HepG2 (cell line): Measurements from ENCODE around the gene PRKN. TPM values are rescaled to one million over a fixed set of nuclear protein-coding genes. Genes with fewer than 3 reads are reported as not detected.

Experiments
- ARNT2 ChIP-seq: sonication (generic); formaldehyde crosslinking; IDR thresholded peaks from 2 replicates; pipeline ENCODE4 v1.8.0; 2022; ENCODE audit warnings: mild to moderate bottlenecking, low read depth, missing genetic modification reagents, moderate library complexity
- HMG20A ChIP-seq: IDR thresholded peaks from 2 replicates; pipeline ENCODE4 v1.6.1; 2016; ENCODE audit warnings: borderline replicate concordance
- POLR2A ChIP-seq, 2 experiments: IDR thresholded peaks; 2 replicates each; pipeline ENCODE4 v1.6.1; 2011; ENCODE audit warnings: low read depth in 2 of 2, low read length in 2 of 2, mild to moderate bottlenecking in 1 of 2, moderate library complexity in 1 of 2; ENCODE audit not compliant: insufficient read depth in 1 of 2
- ZFP37 ChIP-seq: sonication (generic); formaldehyde crosslinking; IDR thresholded peaks from 2 replicates; pipeline ENCODE4 v1.4.0; 2020; ENCODE audit warnings: missing genetic modification reagents, borderline replicate concordance
- ZNF44 ChIP-seq: sonication (generic); formaldehyde crosslinking; IDR thresholded peaks from 2 replicates; pipeline ENCODE4 v1.5.1; 2020; ENCODE audit warnings: mild to moderate bottlenecking, missing genetic modification reagents
- ZNF501 ChIP-seq: sonication (generic); formaldehyde crosslinking; IDR thresholded peaks from 2 replicates; pipeline ENCODE4 v1.5.1; 2020; ENCODE audit warnings: mild to moderate bottlenecking, moderate library complexity, missing genetic modification reagents
- ZNF547 ChIP-seq: sonication (generic); formaldehyde crosslinking; IDR thresholded peaks from 2 replicates; pipeline ENCODE4 v1.5.1; 2020; ENCODE audit warnings: mild to moderate bottlenecking, missing genetic modification reagents
- ZNF567 ChIP-seq: sonication (generic); formaldehyde crosslinking; IDR thresholded peaks from 2 replicates; pipeline ENCODE4 v1.8.1; 2023; ENCODE audit warnings: mild to moderate bottlenecking, missing genetic modification reagents, borderline replicate concordance
- polyA plus RNA-seq, 8 experiments: library from polyadenylated mRNA; depleted of rRNA in 3 of 8; stranded (reverse) in 7 of 8; unstranded in 1 of 8; fragments of >200 nt; fragmentation: Illumina TruSeq in 4 of 8; extraction: Trizol in 4 of 8; gene quantifications; 2 replicates each; pipeline versions ENCODE4 v1.2.1 to v1.2.3, GENCODE V29; 2011 to 2016; ENCODE audit warnings: low read depth in 4 of 8, missing spikeins in 1 of 8, mixed read lengths in 1 of 8; ENCODE audit not compliant: insufficient read depth in 1 of 8
- total RNA-seq, 5 experiments: library from RNA; depleted of rRNA; stranded (reverse); fragments of >200 nt; fragmentation: Illumina TruSeq; extraction: Trizol; gene quantifications; 2 replicates each; pipeline ENCODE4 v1.2.3, GENCODE V29; 2016; ENCODE audit warnings: low read depth in 1 of 5
- TF ChIP-seq, protein P1 (sequence below), 2 experiments: fragments of 450-650 bp in 1 of 2; sonication (generic) in 1 of 2; formaldehyde crosslinking in 1 of 2; IDR thresholded peaks; 2 replicates each; pipeline versions ENCODE4 v1.6.1 to v1.8.0; 2016 to 2022; ENCODE audit warnings: antibody characterized with exemption in 1 of 2, mild to moderate bottlenecking in 1 of 2, missing genetic modification reagents in 1 of 2
- TF ChIP-seq, protein P2 (sequence below), 2 experiments: sonication (generic) in 1 of 2; formaldehyde crosslinking in 1 of 2; IDR thresholded peaks; 2 replicates each; pipeline versions ENCODE4 v1.6.1 to v1.9.0; 2014 to 2022; ENCODE audit warnings: antibody characterized with exemption in 1 of 2, borderline replicate concordance in 1 of 2, inconsistent platforms in 1 of 2, low read depth in 1 of 2, missing genetic modification reagents in 1 of 2
- TF ChIP-seq, protein P3 (sequence below): sonication (generic); formaldehyde crosslinking; IDR thresholded peaks from 2 replicates; pipeline ENCODE4 v1.4.0; 2020; ENCODE audit warnings: mild to moderate bottlenecking, missing genetic modification reagents

Gene PRKN
- total and polyA plus RNA-seq, 2 of the 13 experiments (the other 11 are each of a cell fraction or from before 2014, with no cell fraction given), result 0.31 to 0.44 TPM

GRCh38 chr6:162058281-162058875 is 669.2 kb downstream of the PRKN start (continued):
- TF ChIP-seq, protein P1, sequence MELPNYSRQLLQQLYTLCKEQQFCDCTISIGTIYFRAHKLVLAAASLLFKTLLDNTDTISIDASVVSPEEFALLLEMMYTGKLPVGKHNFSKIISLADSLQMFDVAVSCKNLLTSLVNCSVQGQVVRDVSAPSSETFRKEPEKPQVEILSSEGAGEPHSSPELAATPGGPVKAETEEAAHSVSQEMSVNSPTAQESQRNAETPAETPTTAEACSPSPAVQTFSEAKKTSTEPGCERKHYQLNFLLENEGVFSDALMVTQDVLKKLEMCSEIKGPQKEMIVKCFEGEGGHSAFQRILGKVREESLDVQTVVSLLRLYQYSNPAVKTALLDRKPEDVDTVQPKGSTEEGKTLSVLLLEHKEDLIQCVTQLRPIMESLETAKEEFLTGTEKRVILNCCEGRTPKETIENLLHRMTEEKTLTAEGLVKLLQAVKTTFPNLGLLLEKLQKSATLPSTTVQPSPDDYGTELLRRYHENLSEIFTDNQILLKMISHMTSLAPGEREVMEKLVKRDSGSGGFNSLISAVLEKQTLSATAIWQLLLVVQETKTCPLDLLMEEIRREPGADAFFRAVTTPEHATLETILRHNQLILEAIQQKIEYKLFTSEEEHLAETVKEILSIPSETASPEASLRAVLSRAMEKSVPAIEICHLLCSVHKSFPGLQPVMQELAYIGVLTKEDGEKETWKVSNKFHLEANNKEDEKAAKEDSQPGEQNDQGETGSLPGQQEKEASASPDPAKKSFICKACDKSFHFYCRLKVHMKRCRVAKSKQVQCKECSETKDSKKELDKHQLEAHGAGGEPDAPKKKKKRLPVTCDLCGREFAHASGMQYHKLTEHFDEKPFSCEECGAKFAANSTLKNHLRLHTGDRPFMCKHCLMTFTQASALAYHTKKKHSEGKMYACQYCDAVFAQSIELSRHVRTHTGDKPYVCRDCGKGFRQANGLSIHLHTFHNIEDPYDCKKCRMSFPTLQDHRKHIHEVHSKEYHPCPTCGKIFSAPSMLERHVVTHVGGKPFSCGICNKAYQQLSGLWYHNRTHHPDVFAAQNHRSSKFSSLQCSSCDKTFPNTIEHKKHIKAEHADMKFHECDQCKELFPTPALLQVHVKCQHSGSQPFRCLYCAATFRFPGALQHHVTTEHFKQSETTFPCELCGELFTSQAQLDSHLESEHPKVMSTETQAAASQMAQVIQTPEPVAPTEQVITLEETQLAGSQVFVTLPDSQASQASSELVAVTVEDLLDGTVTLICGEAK (IDR thresholded peaks at IDR 0.05), result no peak
- TF ChIP-seq, protein P1 (CRISPR knock-in tag; IDR thresholded peaks at IDR 0.05), result 0 out of 2 replicates have a peak, but pooled peaks have one; percentile 71
- TF ChIP-seq POLR2A (IDR thresholded peaks at IDR 0.05; ENCODE audit: insufficient read depth in 1 of 2, low read depth in 2 of 2, low read length in 2 of 2) (no peak), ZNF567 (no peak), HMG20A (CRISPR knock-in tag) (peak; percentile 81; the same call in 1 of the 2 replicates), ZNF44 (CRISPR knock-in tag) (0 out of 2 replicates have a peak, but pooled peaks have one; percentile 20), ZFP37 (no peak), ARNT2 (CRISPR knock-in tag) (0 out of 2 replicates have a peak, but pooled peaks have one; percentile 59), ZNF547 (peak; percentile 57; the same call in 1 of the 2 replicates), ZNF501 (CRISPR knock-in tag) (peak; percentile 99)
- TF ChIP-seq, protein P2, sequence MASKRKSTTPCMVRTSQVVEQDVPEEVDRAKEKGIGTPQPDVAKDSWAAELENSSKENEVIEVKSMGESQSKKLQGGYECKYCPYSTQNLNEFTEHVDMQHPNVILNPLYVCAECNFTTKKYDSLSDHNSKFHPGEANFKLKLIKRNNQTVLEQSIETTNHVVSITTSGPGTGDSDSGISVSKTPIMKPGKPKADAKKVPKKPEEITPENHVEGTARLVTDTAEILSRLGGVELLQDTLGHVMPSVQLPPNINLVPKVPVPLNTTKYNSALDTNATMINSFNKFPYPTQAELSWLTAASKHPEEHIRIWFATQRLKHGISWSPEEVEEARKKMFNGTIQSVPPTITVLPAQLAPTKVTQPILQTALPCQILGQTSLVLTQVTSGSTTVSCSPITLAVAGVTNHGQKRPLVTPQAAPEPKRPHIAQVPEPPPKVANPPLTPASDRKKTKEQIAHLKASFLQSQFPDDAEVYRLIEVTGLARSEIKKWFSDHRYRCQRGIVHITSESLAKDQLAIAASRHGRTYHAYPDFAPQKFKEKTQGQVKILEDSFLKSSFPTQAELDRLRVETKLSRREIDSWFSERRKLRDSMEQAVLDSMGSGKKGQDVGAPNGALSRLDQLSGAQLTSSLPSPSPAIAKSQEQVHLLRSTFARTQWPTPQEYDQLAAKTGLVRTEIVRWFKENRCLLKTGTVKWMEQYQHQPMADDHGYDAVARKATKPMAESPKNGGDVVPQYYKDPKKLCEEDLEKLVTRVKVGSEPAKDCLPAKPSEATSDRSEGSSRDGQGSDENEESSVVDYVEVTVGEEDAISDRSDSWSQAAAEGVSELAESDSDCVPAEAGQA (IDR thresholded peaks at IDR 0.05; ENCODE audit: low read depth), result peak; percentile 66; the same call in 1 of the 2 replicates
- TF ChIP-seq, protein P2 (CRISPR knock-in tag; IDR thresholded peaks at IDR 0.05; ENCODE audit: borderline replicate concordance), result no peak; the same call in 1 of the 2 replicates
- TF ChIP-seq, protein P3, sequence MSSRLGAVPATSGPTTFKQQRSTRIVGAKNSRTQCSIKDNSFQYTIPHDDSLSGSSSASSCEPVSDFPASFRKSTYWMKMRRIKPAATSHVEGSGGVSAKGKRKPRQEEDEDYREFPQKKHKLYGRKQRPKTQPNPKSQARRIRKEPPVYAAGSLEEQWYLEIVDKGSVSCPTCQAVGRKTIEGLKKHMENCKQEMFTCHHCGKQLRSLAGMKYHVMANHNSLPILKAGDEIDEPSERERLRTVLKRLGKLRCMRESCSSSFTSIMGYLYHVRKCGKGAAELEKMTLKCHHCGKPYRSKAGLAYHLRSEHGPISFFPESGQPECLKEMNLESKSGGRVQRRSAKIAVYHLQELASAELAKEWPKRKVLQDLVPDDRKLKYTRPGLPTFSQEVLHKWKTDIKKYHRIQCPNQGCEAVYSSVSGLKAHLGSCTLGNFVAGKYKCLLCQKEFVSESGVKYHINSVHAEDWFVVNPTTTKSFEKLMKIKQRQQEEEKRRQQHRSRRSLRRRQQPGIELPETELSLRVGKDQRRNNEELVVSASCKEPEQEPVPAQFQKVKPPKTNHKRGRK (CRISPR knock-in tag), result no peak
